Left ventricle myocardium inferior (tissue), 1 donor: ENCODE results near the gene CASZ1. TPM values are rescaled to one million over a fixed set of nuclear protein-coding genes. Genes with fewer than 3 reads are reported as not detected.
A peak's percentile ranks its signal among the peaks of the same experiment; 100 is the strongest.

Experiments
- DNase-seq: peaks from one replicate; pipeline ENCODE4 v3.0.0-alpha.2; 2020
- H3K27ac ChIP-seq: fragments of 200-600 bp; replicated peaks from 2 replicates; pipeline ENCODE4 v1.8.0; 2021
- H3K27me3 ChIP-seq: fragments of 200-600 bp; 2 replicates; pipeline ENCODE4 v1.8.0; 2021; ENCODE audit warnings: low read depth
- H3K36me3 ChIP-seq: fragments of 200-600 bp; 2 replicates; pipeline ENCODE4 v1.8.0; 2021
- H3K4me1 ChIP-seq: fragments of 200-600 bp; 2 replicates; pipeline ENCODE4 v1.8.0; 2021
- H3K4me3 ChIP-seq: fragments of 200-600 bp; 2 replicates; pipeline ENCODE4 v1.8.0; 2021; ENCODE audit warnings: mild to moderate bottlenecking, moderate library complexity
- H3K9me3 ChIP-seq: fragments of 200-600 bp; replicated peaks from 2 replicates; pipeline ENCODE4 v1.8.0; 2021
- CTCF ChIP-seq: fragments of 200-600 bp; IDR thresholded peaks from 2 replicates; pipeline ENCODE4 v1.8.0; 2021; ENCODE audit warnings: antibody characterized with exemption, mild to moderate bottlenecking, borderline replicate concordance
- intact Hi-C: fragments of 100-400 bp; cut with micrococcal nuclease; formaldehyde crosslinking; loops from one replicate; pipeline ENCODE4 v1.11.0; 2022
- total RNA-seq: library from RNA; stranded (reverse); fragmentation: NEBNext Ultra II Directional; extraction: Animal tissue kit (Norgen Biotek cat#: 25700); gene quantifications from one replicate; pipeline ENCODE4 v1.2.1, GENCODE V29; 2021
- donor health status: DM: no; HTN: yes; CAD: no; lungs with severe emphysema.

Gene CASZ1
- total RNA-seq, 1 donor from 2014 or later: 56.3 TPM

- Histone ChIP-seq H3K9me3 (no peaks in the 10 kb centered on the region), H3K36me3 (no peaks in the 10 kb centered on the region), H3K27me3 (no peaks in the 10 kb centered on the region), H3K4me3 (no peak overlapping the region), H3K27ac (no peak overlapping the region), H3K4me1 (peaks cover 64% of the 10 kb centered on the region)
- no peak for TF ChIP-seq CTCF
- intact Hi-C loops: no loop called here
- no peak for DNase-seq
These were observed 67.6 kb downstream of the CASZ1 start for GRCh38 chr1:10728595-10729410.

- intact Hi-C loops: no loop called here
- peak; percentile 67 for DNase-seq
- H3K27ac ChIP-seq: peak overlapping the region; percentile 94
- no peaks in the 10 kb centered on the region for H3K27me3 ChIP-seq
- peaks cover 66% of the 10 kb centered on the region for H3K4me1 ChIP-seq
- no peaks in the 10 kb centered on the region for H3K36me3 ChIP-seq
- no peaks in the 10 kb centered on the region for H3K9me3 ChIP-seq
- no peak for TF ChIP-seq CTCF
- H3K4me3 ChIP-seq: no peak overlapping the region
These were observed 68.7 kb downstream of the CASZ1 start for GRCh38 chr1:10727751-10728232.

- peaks cover 78% of the 10 kb centered on the region for H3K4me1 ChIP-seq
These were observed 70.1 kb downstream of the CASZ1 start for GRCh38 chr1:10726355-10726754.

GRCh38 chr1:10724948-10725847 is 71.2 kb downstream of the CASZ1 start:
- peak; percentile 73 for DNase-seq
- Histone ChIP-seq H3K4me3 (no peak overlapping the region), H3K27ac (peak overlapping the region; percentile 94), H3K36me3 (no peaks in the 10 kb centered on the region), H3K27me3 (no peaks in the 10 kb centered on the region), H3K9me3 (no peaks in the 10 kb centered on the region), H3K4me1 (peaks cover 86% of the 10 kb centered on the region)
- intact Hi-C loops: no loop called here
- no peak for TF ChIP-seq CTCF

More at GRCh38 chr1:10726355-10726754, 70.1 kb downstream of the CASZ1 start:
- Histone ChIP-seq H3K27me3 (no peaks in the 10 kb centered on the region), H3K9me3 (no peaks in the 10 kb centered on the region), H3K27ac (peak overlapping the region; percentile 94), H3K36me3 (no peaks in the 10 kb centered on the region), H3K4me3 (no peak overlapping the region)
- DNase-seq: peak; percentile 81
- intact Hi-C loops: no loop called here
- TF ChIP-seq CTCF: no peak

- TF ChIP-seq CTCF: no peak
- Histone ChIP-seq H3K9me3 (no peaks in the 10 kb centered on the region), H3K27ac (peak overlapping the region; percentile 94), H3K4me1 (peaks cover 93% of the 10 kb centered on the region), H3K27me3 (no peaks in the 10 kb centered on the region), H3K4me3 (no peak overlapping the region), H3K36me3 (no peaks in the 10 kb centered on the region)
- intact Hi-C loops: no loop called here
- DNase-seq: no peak
These were observed 71.9 kb downstream of the CASZ1 start for GRCh38 chr1:10724511-10724910.
